WTC11 (cell line): ENCODE results near the gene HTR6. TPM values are rescaled to one million over a fixed set of nuclear protein-coding genes. Genes with fewer than 3 reads are reported as not detected.

ENCODE experiments used
- ATAC-seq: fragments of 200-7000 bp; cut with Tn5 transposase; 2 replicates; pipeline ENCODE4 v1.10.0; 2021; ENCODE audit warnings: mild to moderate bottlenecking, moderate library complexity
- CTCF ChIA-PET: fragments of 300-600 bp; sonication (Branson Sonifier 250); formaldehyde crosslinking; loops from one replicate; lab custom pipeline; 2021; ENCODE audit warnings: antibody characterized with exemption; lab: Charles Lee
- POLR2A ChIA-PET: fragments of 350-600 bp; sonication (Branson Sonifier 250); formaldehyde crosslinking; loops from one replicate; lab custom pipeline; 2021; ENCODE audit warnings: antibody characterized with exemption; lab: Charles Lee
- DNase-seq: peaks from one replicate; pipeline ENCODE4 v3.0.0; 2021; ENCODE audit warnings: low spot score
- H3K27ac Mint-ChIP-seq: 2 replicates; pipeline ENCODE4 v1.8.0; 2021; ENCODE audit warnings: mixed read lengths
- H3K27me3 Mint-ChIP-seq: 2 replicates; pipeline ENCODE4 v1.8.0; 2021; ENCODE audit warnings: low read depth, mild to moderate bottlenecking, moderate library complexity, mixed read lengths
- H3K36me3 Mint-ChIP-seq: 2 replicates; pipeline ENCODE4 v1.8.0; 2021; ENCODE audit warnings: mixed read lengths
- H3K4me1 Mint-ChIP-seq: 2 replicates; pipeline ENCODE4 v1.8.0; 2022; ENCODE audit warnings: mixed read lengths
- H3K4me3 Mint-ChIP-seq: 2 replicates; pipeline ENCODE4 v1.8.0; 2021; ENCODE audit warnings: mild to moderate bottlenecking, moderate library complexity, mixed read lengths
- H3K9me3 Mint-ChIP-seq: 2 replicates; pipeline ENCODE4 v1.8.0; 2021; ENCODE audit warnings: mixed read lengths
- ATF1 ChIP-seq: sonication (generic); formaldehyde crosslinking; IDR thresholded peaks from 2 replicates; pipeline ENCODE4 v1.8.1; 2023; ENCODE audit warnings: mild to moderate bottlenecking, moderate library complexity, missing genetic modification reagents
- CBFB ChIP-seq: sonication (generic); formaldehyde crosslinking; IDR thresholded peaks from 2 replicates; pipeline ENCODE4 v1.8.1; 2022; ENCODE audit warnings: mild to moderate bottlenecking, low read depth, missing genetic modification reagents
- CREB1 ChIP-seq: sonication (generic); formaldehyde crosslinking; IDR thresholded peaks from 2 replicates; pipeline ENCODE4 v1.8.0; 2023; ENCODE audit warnings: mild to moderate bottlenecking, missing genetic modification reagents
- ELF4 ChIP-seq: sonication (generic); formaldehyde crosslinking; IDR thresholded peaks from 2 replicates; pipeline ENCODE4 v1.8.1; 2022; ENCODE audit warnings: low read depth, mild to moderate bottlenecking, moderate library complexity, missing genetic modification reagents
- FOXP1 ChIP-seq: sonication (generic); formaldehyde crosslinking; IDR thresholded peaks from 2 replicates; pipeline ENCODE4 v1.8.0; 2022; ENCODE audit warnings: missing genetic modification reagents, mild to moderate bottlenecking, moderate library complexity, borderline replicate concordance
- JAZF1 ChIP-seq: fragments of 250-450 bp; sonication (Bioruptor Pico); IDR thresholded peaks from 2 replicates; pipeline ENCODE4 v1.9.0; 2021; ENCODE audit warnings: moderate library complexity, mild to moderate bottlenecking, inconsistent platforms
- JUN ChIP-seq: sonication (generic); formaldehyde crosslinking; IDR thresholded peaks from 2 replicates; pipeline ENCODE4 v1.8.0; 2023; ENCODE audit warnings: mild to moderate bottlenecking, missing genetic modification reagents
- KAT7 ChIP-seq: sonication (generic); formaldehyde crosslinking; IDR thresholded peaks from 2 replicates; pipeline ENCODE4 v1.8.1; 2023; ENCODE audit warnings: missing genetic modification reagents, mild to moderate bottlenecking, borderline replicate concordance
- SMAD3 ChIP-seq: sonication (generic); formaldehyde crosslinking; IDR thresholded peaks from 2 replicates; pipeline ENCODE4 v1.8.0; 2022; ENCODE audit warnings: missing genetic modification reagents, mild to moderate bottlenecking, borderline replicate concordance
- SP1 ChIP-seq: sonication (generic); formaldehyde crosslinking; conservative IDR thresholded peaks from 2 replicates; pipeline ENCODE4 v1.8.1; 2022; ENCODE audit warnings: missing genetic modification reagents
- TCF7 ChIP-seq: sonication (generic); formaldehyde crosslinking; IDR thresholded peaks from 2 replicates; pipeline ENCODE4 v1.8.0; 2022; ENCODE audit warnings: mild to moderate bottlenecking, low read depth, missing genetic modification reagents, moderate library complexity
- TP53 ChIP-seq: sonication (generic); formaldehyde crosslinking; IDR thresholded peaks from 2 replicates; pipeline ENCODE4 v1.8.1; 2023; ENCODE audit warnings: mild to moderate bottlenecking, missing genetic modification reagents
- ZNF121 ChIP-seq: sonication (generic); formaldehyde crosslinking; IDR thresholded peaks from 2 replicates; pipeline ENCODE4 v1.8.0; 2023; ENCODE audit warnings: missing genetic modification reagents
- ZNF138 ChIP-seq: sonication (generic); formaldehyde crosslinking; conservative IDR thresholded peaks from 2 replicates; pipeline ENCODE4 v1.8.1; 2022; ENCODE audit warnings: mild to moderate bottlenecking, moderate library complexity, missing genetic modification reagents
- ZNF232 ChIP-seq: sonication (generic); formaldehyde crosslinking; IDR thresholded peaks from 2 replicates; pipeline ENCODE4 v1.8.0; 2022; ENCODE audit warnings: mild to moderate bottlenecking, missing genetic modification reagents
- ZNF317 ChIP-seq: sonication (generic); formaldehyde crosslinking; IDR thresholded peaks from 2 replicates; pipeline ENCODE4 v1.8.1; 2023; ENCODE audit warnings: low read depth, mild to moderate bottlenecking, moderate library complexity, missing genetic modification reagents, borderline replicate concordance
- ZNF671 ChIP-seq: fragments of 250-450 bp; sonication (Bioruptor Pico); IDR thresholded peaks from 2 replicates; pipeline ENCODE4 v1.8.0; 2021; ENCODE audit warnings: mild to moderate bottlenecking
- total RNA-seq: library from RNA; stranded (reverse); gene quantifications from 3 replicates; pipeline ENCODE4 v1.2.3, GENCODE V29; 2021
- TF ChIP-seq, protein P1 (sequence below): sonication (generic); formaldehyde crosslinking; IDR thresholded peaks from 2 replicates; pipeline ENCODE4 v1.8.1; 2023; ENCODE audit warnings: mild to moderate bottlenecking, moderate library complexity, missing genetic modification reagents
- TF ChIP-seq, protein P2 (sequence below): fragments of 250-450 bp; sonication (Bioruptor Pico); conservative IDR thresholded peaks from 2 replicates; pipeline ENCODE4 v1.9.0; 2021; ENCODE audit warnings: mild to moderate bottlenecking
- TF ChIP-seq, protein P3 (sequence below): sonication (generic); formaldehyde crosslinking; IDR thresholded peaks from 2 replicates; pipeline ENCODE4 v1.8.1; 2022; ENCODE audit warnings: mild to moderate bottlenecking, moderate library complexity, missing genetic modification reagents
- TF ChIP-seq, protein P4 (sequence below): sonication (generic); formaldehyde crosslinking; IDR thresholded peaks from 2 replicates; pipeline ENCODE4 v1.8.0; 2022; ENCODE audit warnings: mild to moderate bottlenecking, missing genetic modification reagents
- TF ChIP-seq, protein P5 (sequence below): sonication (generic); formaldehyde crosslinking; IDR thresholded peaks from 2 replicates; pipeline ENCODE4 v1.8.1; 2023; ENCODE audit warnings: mild to moderate bottlenecking, missing genetic modification reagents
- TF ChIP-seq, protein P6 (sequence below): sonication (generic); formaldehyde crosslinking; IDR thresholded peaks from 2 replicates; pipeline ENCODE4 v1.8.0; 2023; ENCODE audit warnings: missing genetic modification reagents
- TF ChIP-seq, protein P7 (sequence below): fragments of 250-450 bp; sonication (Bioruptor Pico); IDR thresholded peaks from 2 replicates; pipeline ENCODE4 v1.8.0; 2021; ENCODE audit warnings: mild to moderate bottlenecking
- TF ChIP-seq, protein P8 (sequence below): sonication (generic); formaldehyde crosslinking; IDR thresholded peaks from 2 replicates; pipeline ENCODE4 v1.8.0; 2022; ENCODE audit warnings: mild to moderate bottlenecking, missing genetic modification reagents
- TF ChIP-seq, protein P9 (sequence below): fragments of 200-600 bp; IDR thresholded peaks from 2 replicates; pipeline ENCODE4 v1.8.0; 2022; ENCODE audit warnings: antibody characterized with exemption

The HTR6 gene
- total RNA-seq, 1 experiment from 2014 or later: 0.90 TPM

DNA sequence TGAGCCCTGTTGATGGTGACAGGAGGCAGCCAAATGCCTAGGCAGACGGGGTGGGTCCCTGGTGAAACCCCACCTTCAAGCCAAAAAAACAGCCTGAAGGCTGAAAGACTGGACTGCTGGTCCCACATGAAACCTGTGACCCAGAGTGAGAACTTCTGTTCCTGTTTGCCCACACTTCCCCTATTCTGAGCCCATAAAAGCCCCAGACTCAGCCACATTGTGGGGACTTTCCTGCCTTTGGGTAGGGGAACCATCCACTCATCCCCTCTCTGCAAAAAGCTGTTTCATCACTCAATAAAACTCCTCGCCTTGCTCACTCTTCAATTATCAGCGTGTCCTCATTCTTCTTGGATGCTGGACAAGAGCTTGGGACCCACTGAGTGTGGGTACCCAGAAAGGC lies 25.2 kb downstream of the HTR6 start (continued):
- TF ChIP-seq, protein P1, sequence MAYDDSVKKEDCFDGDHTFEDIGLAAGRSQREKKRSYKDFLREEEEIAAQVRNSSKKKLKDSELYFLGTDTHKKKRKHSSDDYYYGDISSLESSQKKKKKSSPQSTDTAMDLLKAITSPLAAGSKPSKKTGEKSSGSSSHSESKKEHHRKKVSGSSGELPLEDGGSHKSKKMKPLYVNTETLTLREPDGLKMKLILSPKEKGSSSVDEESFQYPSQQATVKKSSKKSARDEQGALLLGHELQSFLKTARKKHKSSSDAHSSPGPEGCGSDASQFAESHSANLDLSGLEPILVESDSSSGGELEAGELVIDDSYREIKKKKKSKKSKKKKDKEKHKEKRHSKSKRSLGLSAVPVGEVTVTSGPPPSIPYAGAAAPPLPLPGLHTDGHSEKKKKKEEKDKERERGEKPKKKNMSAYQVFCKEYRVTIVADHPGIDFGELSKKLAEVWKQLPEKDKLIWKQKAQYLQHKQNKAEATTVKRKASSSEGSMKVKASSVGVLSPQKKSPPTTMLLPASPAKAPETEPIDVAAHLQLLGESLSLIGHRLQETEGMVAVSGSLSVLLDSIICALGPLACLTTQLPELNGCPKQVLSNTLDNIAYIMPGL (CRISPR knock-in tag): no peak
- no peak for TF ChIP-seq SMAD3
- TF ChIP-seq FOXP1 (CRISPR knock-in tag): no peak
- TF ChIP-seq JUN: no peak
- TF ChIP-seq ZNF317 (CRISPR knock-in tag): no peak
- no peak for TF ChIP-seq ZNF138
- TF ChIP-seq, protein P2, sequence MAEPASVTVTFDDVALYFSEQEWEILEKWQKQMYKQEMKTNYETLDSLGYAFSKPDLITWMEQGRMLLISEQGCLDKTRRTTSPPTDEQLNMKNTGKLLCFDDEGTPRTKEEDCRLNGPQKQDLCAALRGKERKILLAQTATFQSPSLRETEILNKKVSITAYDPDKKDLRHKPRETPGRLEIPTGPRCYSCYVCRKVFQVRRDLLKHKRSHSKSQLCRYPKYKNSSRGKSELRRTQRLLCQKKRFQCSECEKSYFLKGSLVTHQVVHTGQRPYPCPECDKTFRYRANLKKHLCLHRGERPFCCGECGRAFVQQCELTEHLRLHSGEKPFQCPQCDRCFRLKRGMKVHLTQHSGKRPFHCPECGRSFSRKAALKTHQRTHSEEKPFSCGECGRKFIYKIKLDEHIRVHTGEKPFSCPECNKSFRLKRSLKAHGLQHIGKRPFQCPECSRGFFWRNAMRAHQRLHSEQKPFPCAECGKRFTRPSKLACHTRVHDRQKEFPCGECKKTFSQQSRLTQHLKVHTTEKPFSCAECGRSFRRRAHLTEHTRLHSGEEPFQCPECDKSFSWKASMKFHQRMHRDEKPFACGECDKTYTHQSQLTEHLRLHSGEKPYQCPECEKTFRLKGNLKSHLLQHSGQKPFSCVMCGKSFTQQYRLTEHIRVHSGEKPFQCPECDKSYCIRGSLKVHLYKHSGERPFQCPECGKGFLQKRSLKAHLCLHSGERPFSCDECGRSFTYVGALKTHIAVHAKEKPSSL (CRISPR knock-in tag): no peak
- TF ChIP-seq ZNF232: no peak
- TF ChIP-seq CREB1 (CRISPR knock-in tag): no peak
- TF ChIP-seq, protein P3, sequence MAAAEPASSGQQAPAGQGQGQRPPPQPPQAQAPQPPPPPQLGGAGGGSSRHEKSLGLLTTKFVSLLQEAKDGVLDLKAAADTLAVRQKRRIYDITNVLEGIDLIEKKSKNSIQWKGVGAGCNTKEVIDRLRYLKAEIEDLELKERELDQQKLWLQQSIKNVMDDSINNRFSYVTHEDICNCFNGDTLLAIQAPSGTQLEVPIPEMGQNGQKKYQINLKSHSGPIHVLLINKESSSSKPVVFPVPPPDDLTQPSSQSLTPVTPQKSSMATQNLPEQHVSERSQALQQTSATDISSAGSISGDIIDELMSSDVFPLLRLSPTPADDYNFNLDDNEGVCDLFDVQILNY (CRISPR knock-in tag): no peak
- TF ChIP-seq, protein P4, sequence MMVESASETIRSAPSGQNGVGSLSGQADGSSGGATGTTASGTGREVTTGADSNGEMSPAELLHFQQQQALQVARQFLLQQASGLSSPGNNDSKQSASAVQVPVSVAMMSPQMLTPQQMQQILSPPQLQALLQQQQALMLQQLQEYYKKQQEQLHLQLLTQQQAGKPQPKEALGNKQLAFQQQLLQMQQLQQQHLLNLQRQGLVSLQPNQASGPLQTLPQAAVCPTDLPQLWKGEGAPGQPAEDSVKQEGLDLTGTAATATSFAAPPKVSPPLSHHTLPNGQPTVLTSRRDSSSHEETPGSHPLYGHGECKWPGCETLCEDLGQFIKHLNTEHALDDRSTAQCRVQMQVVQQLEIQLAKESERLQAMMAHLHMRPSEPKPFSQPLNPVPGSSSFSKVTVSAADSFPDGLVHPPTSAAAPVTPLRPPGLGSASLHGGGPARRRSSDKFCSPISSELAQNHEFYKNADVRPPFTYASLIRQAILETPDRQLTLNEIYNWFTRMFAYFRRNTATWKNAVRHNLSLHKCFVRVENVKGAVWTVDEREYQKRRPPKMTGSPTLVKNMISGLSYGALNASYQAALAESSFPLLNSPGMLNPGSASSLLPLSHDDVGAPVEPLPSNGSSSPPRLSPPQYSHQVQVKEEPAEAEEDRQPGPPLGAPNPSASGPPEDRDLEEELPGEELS (CRISPR knock-in tag): no peak
- no peak for TF ChIP-seq CBFB (CRISPR knock-in tag)
- no peak for TF ChIP-seq ZNF671 (CRISPR knock-in tag)

DNA sequence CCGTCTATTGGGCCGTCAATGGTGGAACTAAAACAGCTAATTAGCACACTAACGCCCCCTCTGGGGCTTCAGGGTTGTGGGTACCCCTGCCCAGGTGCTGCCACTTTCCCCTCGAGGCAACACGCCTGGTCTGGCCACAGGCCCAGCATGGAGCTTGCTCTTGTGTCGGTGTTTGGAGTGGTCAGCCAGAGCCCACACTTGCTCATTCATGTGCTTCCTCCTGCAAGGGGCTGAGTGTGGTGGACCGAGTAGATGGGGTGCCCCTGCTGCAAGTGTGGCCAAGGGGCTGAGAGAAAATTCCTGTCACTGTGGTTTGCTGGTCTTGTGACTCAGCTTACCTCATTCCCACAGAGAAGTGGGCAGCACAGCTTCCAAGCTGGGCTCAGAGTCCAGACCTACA lies 25.7 kb downstream of the HTR6 start:
- ChIA-PET POLR2A (no interaction called here), CTCF (interaction anchor here (0.6 to 3.2 kb wide), 6 partner anchors 9 to 302 kb away, joined by 3 to 28 read pairs (median 6); no protein-coding TSS in a partner anchor)
- no peaks in the 10 kb centered on the region for H3K36me3 Mint-ChIP-seq
- no peaks in the 10 kb centered on the region for H3K27me3 Mint-ChIP-seq
- no peak for ATAC-seq
- H3K27ac Mint-ChIP-seq: no peak overlapping the region
- no peak overlapping the region for H3K4me3 Mint-ChIP-seq
- H3K4me1 Mint-ChIP-seq: peaks cover 23% of the 10 kb centered on the region
- no peak for DNase-seq
- peaks cover 5% of the 10 kb centered on the region; the same call in 1 of the 2 replicates for H3K9me3 Mint-ChIP-seq
- TF ChIP-seq, protein P5, sequence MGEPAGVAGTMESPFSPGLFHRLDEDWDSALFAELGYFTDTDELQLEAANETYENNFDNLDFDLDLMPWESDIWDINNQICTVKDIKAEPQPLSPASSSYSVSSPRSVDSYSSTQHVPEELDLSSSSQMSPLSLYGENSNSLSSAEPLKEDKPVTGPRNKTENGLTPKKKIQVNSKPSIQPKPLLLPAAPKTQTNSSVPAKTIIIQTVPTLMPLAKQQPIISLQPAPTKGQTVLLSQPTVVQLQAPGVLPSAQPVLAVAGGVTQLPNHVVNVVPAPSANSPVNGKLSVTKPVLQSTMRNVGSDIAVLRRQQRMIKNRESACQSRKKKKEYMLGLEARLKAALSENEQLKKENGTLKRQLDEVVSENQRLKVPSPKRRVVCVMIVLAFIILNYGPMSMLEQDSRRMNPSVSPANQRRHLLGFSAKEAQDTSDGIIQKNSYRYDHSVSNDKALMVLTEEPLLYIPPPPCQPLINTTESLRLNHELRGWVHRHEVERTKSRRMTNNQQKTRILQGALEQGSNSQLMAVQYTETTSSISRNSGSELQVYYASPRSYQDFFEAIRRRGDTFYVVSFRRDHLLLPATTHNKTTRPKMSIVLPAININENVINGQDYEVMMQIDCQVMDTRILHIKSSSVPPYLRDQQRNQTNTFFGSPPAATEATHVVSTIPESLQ (CRISPR knock-in tag): no peak
- no peak for TF ChIP-seq CREB1 (CRISPR knock-in tag)
- TF ChIP-seq ELF4 (CRISPR knock-in tag): no peak
- no peak for TF ChIP-seq KAT7
- no peak for TF ChIP-seq SP1 (CRISPR knock-in tag)
- TF ChIP-seq TCF7: no peak
- TF ChIP-seq ATF1: no peak
- TF ChIP-seq, protein P6, sequence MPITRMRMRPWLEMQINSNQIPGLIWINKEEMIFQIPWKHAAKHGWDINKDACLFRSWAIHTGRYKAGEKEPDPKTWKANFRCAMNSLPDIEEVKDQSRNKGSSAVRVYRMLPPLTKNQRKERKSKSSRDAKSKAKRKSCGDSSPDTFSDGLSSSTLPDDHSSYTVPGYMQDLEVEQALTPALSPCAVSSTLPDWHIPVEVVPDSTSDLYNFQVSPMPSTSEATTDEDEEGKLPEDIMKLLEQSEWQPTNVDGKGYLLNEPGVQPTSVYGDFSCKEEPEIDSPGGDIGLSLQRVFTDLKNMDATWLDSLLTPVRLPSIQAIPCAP (CRISPR knock-in tag): no peak
- no peak for TF ChIP-seq TP53 (CRISPR knock-in tag)
- no peak for TF ChIP-seq JAZF1 (CRISPR knock-in tag)
- TF ChIP-seq, protein P7, sequence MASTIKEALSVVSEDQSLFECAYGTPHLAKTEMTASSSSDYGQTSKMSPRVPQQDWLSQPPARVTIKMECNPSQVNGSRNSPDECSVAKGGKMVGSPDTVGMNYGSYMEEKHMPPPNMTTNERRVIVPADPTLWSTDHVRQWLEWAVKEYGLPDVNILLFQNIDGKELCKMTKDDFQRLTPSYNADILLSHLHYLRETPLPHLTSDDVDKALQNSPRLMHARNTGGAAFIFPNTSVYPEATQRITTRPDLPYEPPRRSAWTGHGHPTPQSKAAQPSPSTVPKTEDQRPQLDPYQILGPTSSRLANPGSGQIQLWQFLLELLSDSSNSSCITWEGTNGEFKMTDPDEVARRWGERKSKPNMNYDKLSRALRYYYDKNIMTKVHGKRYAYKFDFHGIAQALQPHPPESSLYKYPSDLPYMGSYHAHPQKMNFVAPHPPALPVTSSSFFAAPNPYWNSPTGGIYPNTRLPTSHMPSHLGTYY: no peak
- no peak for TF ChIP-seq ZNF121 (CRISPR knock-in tag)
- TF ChIP-seq, protein P8, sequence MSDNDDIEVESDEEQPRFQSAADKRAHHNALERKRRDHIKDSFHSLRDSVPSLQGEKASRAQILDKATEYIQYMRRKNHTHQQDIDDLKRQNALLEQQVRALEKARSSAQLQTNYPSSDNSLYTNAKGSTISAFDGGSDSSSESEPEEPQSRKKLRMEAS (CRISPR knock-in tag): no peak
- TF ChIP-seq, protein P9, sequence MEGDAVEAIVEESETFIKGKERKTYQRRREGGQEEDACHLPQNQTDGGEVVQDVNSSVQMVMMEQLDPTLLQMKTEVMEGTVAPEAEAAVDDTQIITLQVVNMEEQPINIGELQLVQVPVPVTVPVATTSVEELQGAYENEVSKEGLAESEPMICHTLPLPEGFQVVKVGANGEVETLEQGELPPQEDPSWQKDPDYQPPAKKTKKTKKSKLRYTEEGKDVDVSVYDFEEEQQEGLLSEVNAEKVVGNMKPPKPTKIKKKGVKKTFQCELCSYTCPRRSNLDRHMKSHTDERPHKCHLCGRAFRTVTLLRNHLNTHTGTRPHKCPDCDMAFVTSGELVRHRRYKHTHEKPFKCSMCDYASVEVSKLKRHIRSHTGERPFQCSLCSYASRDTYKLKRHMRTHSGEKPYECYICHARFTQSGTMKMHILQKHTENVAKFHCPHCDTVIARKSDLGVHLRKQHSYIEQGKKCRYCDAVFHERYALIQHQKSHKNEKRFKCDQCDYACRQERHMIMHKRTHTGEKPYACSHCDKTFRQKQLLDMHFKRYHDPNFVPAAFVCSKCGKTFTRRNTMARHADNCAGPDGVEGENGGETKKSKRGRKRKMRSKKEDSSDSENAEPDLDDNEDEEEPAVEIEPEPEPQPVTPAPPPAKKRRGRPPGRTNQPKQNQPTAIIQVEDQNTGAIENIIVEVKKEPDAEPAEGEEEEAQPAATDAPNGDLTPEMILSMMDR: no peak
